GM15510 (cell line): ENCODE measurements around the gene RPS8.

Experiments
- POLR2A ChIP-seq: IDR thresholded peaks from 3 replicates; pipeline ENCODE4 v1.6.1; 2011; ENCODE audit warnings: borderline replicate concordance; ENCODE audit not compliant: insufficient read length; ENCODE audit errors: extremely low read depth

RPS8 gene

GRCh38 chr1:44821240-44821715, 45.9 kb downstream of the RPS8 start:
- TF ChIP-seq POLR2A, result no peak

DNA sequence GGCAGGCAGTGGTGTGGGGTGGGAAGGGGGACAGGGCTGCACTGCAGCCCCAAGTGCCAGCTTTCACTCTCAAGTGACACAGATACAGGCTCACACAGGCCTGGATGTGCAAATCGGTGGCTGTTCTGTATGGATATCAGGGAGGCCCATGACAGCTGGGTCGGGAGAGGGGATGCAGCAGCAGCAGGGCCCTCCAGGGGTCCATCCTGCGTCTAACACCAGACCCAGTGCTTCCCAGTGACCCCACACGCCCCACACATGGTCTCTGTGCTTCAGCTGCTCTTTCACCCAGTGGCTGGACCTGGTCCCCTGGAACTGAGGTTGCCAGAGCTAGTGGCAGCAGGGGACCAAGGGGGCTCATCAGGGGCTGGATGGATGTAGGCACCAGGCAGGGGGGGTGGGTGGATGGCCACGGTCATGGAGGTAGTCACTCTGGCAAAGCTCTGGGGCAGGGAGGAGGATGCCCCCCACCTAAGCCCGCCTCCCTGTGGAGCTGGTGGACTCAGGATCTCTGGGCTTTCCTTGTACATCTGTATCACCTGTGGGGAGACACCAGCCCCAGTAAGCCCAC, 46.9 kb downstream of the RPS8 start:
- TF ChIP-seq POLR2A, result no peak

GRCh38 chr1:44822981-44823451, 47.7 kb downstream of the RPS8 start:
- TF ChIP-seq POLR2A, result no peak

GRCh38 chr1:44826375-44827196, 51.2 kb downstream of the RPS8 start:
- no peak for TF ChIP-seq POLR2A

DNA sequence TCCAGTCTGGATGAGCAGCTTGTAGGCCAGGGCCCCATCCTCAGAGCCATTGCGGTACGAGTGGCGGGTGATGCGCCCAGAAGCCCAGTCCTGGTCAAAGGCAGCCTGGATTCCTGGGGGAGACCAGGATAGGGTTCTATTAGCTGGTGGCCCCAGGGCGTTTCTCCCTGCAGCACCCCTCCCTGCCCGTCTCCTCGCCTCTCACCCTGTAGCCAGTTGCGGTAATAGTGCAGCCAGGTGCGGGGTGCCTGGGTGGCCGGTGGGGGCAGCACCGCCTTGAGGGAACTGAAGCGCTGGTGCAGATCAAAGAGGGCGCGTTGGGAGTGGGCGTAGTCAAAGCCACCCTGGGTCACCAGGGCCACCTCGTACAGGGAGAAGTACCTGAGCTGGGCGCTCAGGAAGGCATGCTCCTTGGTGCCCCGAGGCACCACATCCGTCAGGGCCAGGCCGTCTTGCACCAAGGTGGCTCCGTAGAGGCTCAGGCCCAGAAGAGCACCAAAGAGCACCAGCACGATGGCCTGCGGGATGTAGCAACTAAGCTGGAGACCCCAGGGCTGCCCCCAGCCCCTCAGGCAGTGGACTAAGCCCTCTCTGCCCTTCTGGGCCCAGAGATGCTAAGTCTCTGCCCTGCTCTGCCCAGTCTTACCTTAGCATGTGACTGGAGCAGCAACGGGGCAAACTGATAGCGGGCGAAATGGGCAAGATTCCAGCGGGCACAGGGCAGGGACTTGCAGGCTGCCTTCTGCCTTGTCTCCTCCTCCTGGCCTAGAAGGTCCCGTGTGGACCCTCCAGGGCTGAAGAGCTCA, 52.1 kb downstream of the RPS8 start:
- TF ChIP-seq POLR2A, result no peak

- TF ChIP-seq POLR2A, result no peak
Measured at GRCh38 chr1:44828003-44828651, 52.8 kb downstream of the RPS8 start.
